Tibial artery (tissue), 4 donors: ENCODE measurements around the gene PMS2.

Experiments
- DNase-seq, 2 donors: peaks; one replicate each; pipeline ENCODE4 v3.0.0-alpha.2; 2019
- H3K27ac ChIP-seq, 2 donors: fragments of 200-600 bp; sonication (generic) in 1 of 2; 1 replicate in 1 of 2; 2 replicates in 1 of 2; pipeline ENCODE4 v1.5.1; 2018 to 2019; ENCODE audit warnings: mild to moderate bottlenecking in 1 of 2
- H3K27me3 ChIP-seq, 2 donors: fragments of 200-600 bp; sonication (generic) in 1 of 2; one replicate each; pipeline versions ENCODE4 v1.5.1 to v1.6.0; 2016 to 2019
- H3K36me3 ChIP-seq, 3 donors: fragments of 200-600 bp; sonication (generic) in 2 of 3; one replicate each; pipeline ENCODE4 v1.5.1; 2016 to 2019; ENCODE audit warnings: mild to moderate bottlenecking in 2 of 3
- H3K4me1 ChIP-seq, 4 donors: fragments of 200-600 bp; sonication (generic) in 2 of 4; 1 replicate in 3 of 4; 2 replicates in 1 of 4; pipeline ENCODE4 v1.5.1; 2016 to 2019
- H3K4me3 ChIP-seq, 2 donors: fragments of 200-600 bp; sonication (generic) in 1 of 2; 1 replicate in 1 of 2; 2 replicates in 1 of 2; pipeline ENCODE4 v1.5.1; 2018 to 2019; ENCODE audit warnings: mild to moderate bottlenecking in 2 of 2
- H3K9me3 ChIP-seq, 3 donors: fragments of 200-600 bp; sonication (generic) in 1 of 3; one replicate each; pipeline ENCODE4 v1.5.1; 2016 to 2019
- intact Hi-C: fragments of 100-400 bp; cut with DNase I; formaldehyde crosslinking; loops from one replicate; pipeline ENCODE4 v1.15.0; 2023; ENCODE audit warnings: low total_unique reads
- TF ChIP-seq, protein P1 (sequence below), 2 experiments: fragments of 200-600 bp in 1 of 2; fragments of 450-650 bp in 1 of 2; IDR thresholded peaks; one replicate each; pipeline ENCODE4 v1.5.1; 2017 to 2019; ENCODE audit warnings: antibody characterized with exemption in 2 of 2, mild to moderate bottlenecking in 1 of 2, moderate library complexity in 1 of 2

PMS2 gene

DNA sequence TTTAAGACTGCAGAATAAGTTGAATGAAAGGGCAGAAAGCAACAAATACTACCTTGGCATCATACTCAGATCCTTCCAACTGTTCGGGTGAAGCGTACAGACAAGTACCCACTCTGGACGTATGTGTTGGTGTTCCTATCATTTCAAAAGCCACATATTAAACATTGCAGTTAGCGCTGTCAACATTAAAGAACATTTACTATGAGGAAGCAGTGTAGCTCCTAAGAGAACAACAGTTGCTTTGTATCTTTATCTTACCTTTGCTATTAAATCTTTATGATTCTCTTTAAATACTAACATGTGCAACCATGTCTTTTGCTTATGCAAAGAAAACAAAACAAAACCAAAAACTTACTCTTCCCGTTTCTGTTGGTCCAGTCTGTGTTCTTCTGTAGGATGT is 19.7 kb upstream of the PMS2 start:
- intact Hi-C loops = no loop called here

GRCh38 chr7:6027806-6028365 is 19.0 kb upstream of the PMS2 start:
- no peak overlapping the region for H3K4me3 ChIP-seq
- H3K27ac ChIP-seq = no peak overlapping the region
- H3K9me3 ChIP-seq = no peaks in the 10 kb centered on the region
- intact Hi-C loops = no loop called here
- H3K36me3 ChIP-seq = peaks cover 65 to 97% (median 69%) of the 10 kb centered on the region in 3 donors
- no peaks in the 10 kb centered on the region for H3K4me1 ChIP-seq
- TF ChIP-seq, protein P1, sequence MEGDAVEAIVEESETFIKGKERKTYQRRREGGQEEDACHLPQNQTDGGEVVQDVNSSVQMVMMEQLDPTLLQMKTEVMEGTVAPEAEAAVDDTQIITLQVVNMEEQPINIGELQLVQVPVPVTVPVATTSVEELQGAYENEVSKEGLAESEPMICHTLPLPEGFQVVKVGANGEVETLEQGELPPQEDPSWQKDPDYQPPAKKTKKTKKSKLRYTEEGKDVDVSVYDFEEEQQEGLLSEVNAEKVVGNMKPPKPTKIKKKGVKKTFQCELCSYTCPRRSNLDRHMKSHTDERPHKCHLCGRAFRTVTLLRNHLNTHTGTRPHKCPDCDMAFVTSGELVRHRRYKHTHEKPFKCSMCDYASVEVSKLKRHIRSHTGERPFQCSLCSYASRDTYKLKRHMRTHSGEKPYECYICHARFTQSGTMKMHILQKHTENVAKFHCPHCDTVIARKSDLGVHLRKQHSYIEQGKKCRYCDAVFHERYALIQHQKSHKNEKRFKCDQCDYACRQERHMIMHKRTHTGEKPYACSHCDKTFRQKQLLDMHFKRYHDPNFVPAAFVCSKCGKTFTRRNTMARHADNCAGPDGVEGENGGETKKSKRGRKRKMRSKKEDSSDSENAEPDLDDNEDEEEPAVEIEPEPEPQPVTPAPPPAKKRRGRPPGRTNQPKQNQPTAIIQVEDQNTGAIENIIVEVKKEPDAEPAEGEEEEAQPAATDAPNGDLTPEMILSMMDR (IDR thresholded peaks at IDR 0.05) = no peak
- peak in 1 of 2 donors; percentile 29 for DNase-seq
- H3K27me3 ChIP-seq = no peaks in the 10 kb centered on the region

More for the DNA sequence above, 19.7 kb upstream of the PMS2 start:
- H3K27me3 ChIP-seq = no peaks in the 10 kb centered on the region
- no peaks in the 10 kb centered on the region for H3K4me1 ChIP-seq
- no peak overlapping the region for H3K27ac ChIP-seq
- TF ChIP-seq, protein P1 (IDR thresholded peaks at IDR 0.05) = no peak
- H3K36me3 ChIP-seq = peaks cover 66 to 97% (median 67%) of the 10 kb centered on the region in 3 donors
- no peaks in the 10 kb centered on the region for H3K9me3 ChIP-seq
- DNase-seq = no peak
- H3K4me3 ChIP-seq = no peak overlapping the region

- Histone ChIP-seq H3K27ac (no peak overlapping the region), H3K9me3 (no peaks in the 10 kb centered on the region), H3K27me3 (no peaks in the 10 kb centered on the region), H3K36me3 (peaks cover 72 to 98% (median 75%) of the 10 kb centered on the region in 3 donors), H3K4me1 (no peaks in the 10 kb centered on the region), H3K4me3 (no peak overlapping the region)
- TF ChIP-seq, protein P1 (IDR thresholded peaks at IDR 0.05) = no peak
- DNase-seq = peak in 1 of 2 donors; percentile 55
- intact Hi-C loops = no loop called here
Measured at GRCh38 chr7:6026820-6027311, 18.0 kb upstream of the PMS2 start.

GRCh38 chr7:6026011-6026819 is 17.4 kb upstream of the PMS2 start:
- Histone ChIP-seq H3K27ac (no peak overlapping the region), H3K9me3 (no peaks in the 10 kb centered on the region), H3K4me1 (no peaks in the 10 kb centered on the region), H3K27me3 (no peaks in the 10 kb centered on the region), H3K36me3 (peaks cover 74 to 98% (median 81%) of the 10 kb centered on the region in 3 donors), H3K4me3 (peak overlapping the region in 1 of 2 donors; percentile 19)
- TF ChIP-seq, protein P1 (IDR thresholded peaks at IDR 0.05) = no peak
- peak; percentile 64 to 72 for DNase-seq
- intact Hi-C loops = no loop called here

DNA sequence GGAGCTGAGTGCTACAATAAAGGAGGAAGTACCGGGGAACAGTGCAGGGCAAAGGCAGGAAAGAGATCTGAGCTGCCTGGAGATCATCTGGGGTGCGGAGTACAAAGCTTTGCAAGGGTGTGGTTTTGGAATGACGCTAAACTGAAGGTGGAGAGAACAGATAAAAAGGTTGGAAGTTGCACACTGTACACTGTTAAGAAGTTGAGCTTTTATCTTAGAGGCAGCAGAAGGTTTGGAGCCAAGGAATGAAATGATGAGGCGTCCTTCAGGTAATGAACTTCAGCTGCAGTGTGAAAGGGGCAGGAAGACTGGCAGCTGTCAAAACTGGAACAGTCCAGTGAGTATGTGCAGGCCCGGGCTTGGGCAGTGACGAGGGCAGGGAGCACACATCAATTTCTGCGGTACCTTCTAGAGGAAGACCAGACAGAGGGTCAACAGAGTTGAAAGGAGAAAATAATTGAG is 15.2 kb upstream of the PMS2 start:
- H3K9me3 ChIP-seq = no peaks in the 10 kb centered on the region
- no peaks in the 10 kb centered on the region for H3K27me3 ChIP-seq
- H3K27ac ChIP-seq = no peak overlapping the region
- no peak for DNase-seq
- intact Hi-C loops = no loop called here
- peaks cover 80 to 100% (median 94%) of the 10 kb centered on the region in 3 donors for H3K36me3 ChIP-seq
- TF ChIP-seq, protein P1 (IDR thresholded peaks at IDR 0.05) = no peak
- H3K4me3 ChIP-seq = no peak overlapping the region
- no peaks in the 10 kb centered on the region for H3K4me1 ChIP-seq
